ENCODE measurements around the gene RBM23. TPM values are rescaled to one million over a fixed set of nuclear protein-coding genes. Genes with fewer than 3 reads are reported as not detected.

Gene RBM23
- total RNA-seq, 4 donors from 2014 or later = 64.5 to 104 (median 93.0) TPM

GRCh38 chr14:22882064-22882463 lies 36.9 kb downstream of the RBM23 start:
- no peak for DNase-seq (ENCODE audit: low spot score in 2 of 2)
- Histone ChIP-seq H3K4me3 (no peak overlapping the region), H3K4me1 (peaks cover 29% of the 10 kb centered on the region), H3K27me3 (no peaks in the 10 kb centered on the region), H3K36me3 (peaks cover 33% of the 10 kb centered on the region), H3K9me3 (no peaks in the 10 kb centered on the region), H3K27ac (no peak overlapping the region)
- TF ChIP-seq POLR2AphosphoS5 (IDR thresholded peaks at IDR 0.05) = no peak
- TF ChIP-seq CTCF (IDR thresholded peaks at IDR 0.05) = no peak
- no peak for TF ChIP-seq POLR2A (IDR thresholded peaks at IDR 0.05)
- TF ChIP-seq EP300 (IDR thresholded peaks at IDR 0.05) = no peak
- 20% methylated on average over 7 of the region's 7 CpGs for WGBS

GRCh38 chr14:22878271-22879246 lies 40.4 kb downstream of the RBM23 start:
- H3K27me3 ChIP-seq = no peaks in the 10 kb centered on the region
- 73% methylated on average over 8 of the region's 8 CpGs for WGBS
- TF ChIP-seq EP300 (IDR thresholded peaks at IDR 0.05) (no peak), POLR2AphosphoS5 (IDR thresholded peaks at IDR 0.05) (no peak), CTCF (IDR thresholded peaks at IDR 0.05) (no peak), POLR2A (IDR thresholded peaks at IDR 0.05) (no peak)
- H3K4me1 ChIP-seq = peaks cover 19% of the 10 kb centered on the region
- H3K36me3 ChIP-seq = peaks cover 68% of the 10 kb centered on the region
- H3K4me3 ChIP-seq = no peak overlapping the region
- H3K27ac ChIP-seq = no peak overlapping the region
- no peaks in the 10 kb centered on the region for H3K9me3 ChIP-seq
- no peak for DNase-seq (ENCODE audit: low spot score in 2 of 2)

GRCh38 chr14:22877000-22877501 lies 41.9 kb downstream of the RBM23 start:
- H3K4me3 ChIP-seq = no peak overlapping the region
- no peaks in the 10 kb centered on the region for H3K9me3 ChIP-seq
- H3K36me3 ChIP-seq = peaks cover 72% of the 10 kb centered on the region
- no peaks in the 10 kb centered on the region for H3K27me3 ChIP-seq
- H3K27ac ChIP-seq = no peak overlapping the region
- TF ChIP-seq EP300 (IDR thresholded peaks at IDR 0.05) (no peak), POLR2AphosphoS5 (IDR thresholded peaks at IDR 0.05) (no peak), CTCF (IDR thresholded peaks at IDR 0.05) (no peak), POLR2A (IDR thresholded peaks at IDR 0.05) (no peak)
- no peak for DNase-seq (ENCODE audit: low spot score in 2 of 2)
- peaks cover 14% of the 10 kb centered on the region for H3K4me1 ChIP-seq
- 91% methylated on average over 18 of the region's 22 CpGs for WGBS

GRCh38 chr14:22875748-22876319 lies 43.1 kb downstream of the RBM23 start:
- Histone ChIP-seq H3K27me3 (no peaks in the 10 kb centered on the region), H3K36me3 (peaks cover 72% of the 10 kb centered on the region), H3K4me3 (no peak overlapping the region), H3K4me1 (peaks cover 16% of the 10 kb centered on the region), H3K9me3 (no peaks in the 10 kb centered on the region), H3K27ac (no peak overlapping the region)
- no peak for DNase-seq (ENCODE audit: low spot score in 2 of 2)
- TF ChIP-seq POLR2A (IDR thresholded peaks at IDR 0.05) (no peak), CTCF (IDR thresholded peaks at IDR 0.05) (no peak), EP300 (IDR thresholded peaks at IDR 0.05) (no peak), POLR2AphosphoS5 (IDR thresholded peaks at IDR 0.05) (no peak)
- 96% methylated on average over 4 of the region's 20 CpGs for WGBS
